NCI-H2171 (cell line): Measurements from ENCODE around the gene PTPRA.

ENCODE experiments used
- DNase-seq: peaks from one replicate; lab custom pipeline; 2025; lab: John Stamatoyannopoulos, UW

PTPRA gene

DNA sequence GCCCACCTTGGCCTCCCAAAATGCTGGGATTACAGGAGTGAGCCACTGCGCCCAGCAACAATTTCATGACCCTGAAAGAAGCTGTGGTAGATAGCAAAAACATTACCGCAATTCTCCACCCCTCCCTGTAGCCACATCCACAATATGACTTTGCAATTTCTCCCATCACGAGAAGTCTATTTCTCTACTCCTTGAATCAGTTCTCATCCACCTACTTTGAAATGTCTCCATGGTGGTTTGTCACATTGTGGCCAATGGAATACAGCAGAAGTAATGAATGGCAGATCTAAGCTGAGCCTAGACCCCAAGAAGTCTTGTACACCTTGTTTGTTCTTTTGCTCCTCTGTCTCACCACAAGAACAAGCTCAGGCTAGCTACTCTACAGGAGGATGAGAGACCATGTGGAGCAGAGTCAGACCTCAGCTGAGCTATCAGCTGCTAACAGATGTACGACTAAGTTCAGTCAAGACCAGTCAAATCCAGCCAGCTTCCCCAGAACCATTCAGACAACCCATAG, 204.4 kb downstream of the PTPRA start:
- no peak for DNase-seq

DNA sequence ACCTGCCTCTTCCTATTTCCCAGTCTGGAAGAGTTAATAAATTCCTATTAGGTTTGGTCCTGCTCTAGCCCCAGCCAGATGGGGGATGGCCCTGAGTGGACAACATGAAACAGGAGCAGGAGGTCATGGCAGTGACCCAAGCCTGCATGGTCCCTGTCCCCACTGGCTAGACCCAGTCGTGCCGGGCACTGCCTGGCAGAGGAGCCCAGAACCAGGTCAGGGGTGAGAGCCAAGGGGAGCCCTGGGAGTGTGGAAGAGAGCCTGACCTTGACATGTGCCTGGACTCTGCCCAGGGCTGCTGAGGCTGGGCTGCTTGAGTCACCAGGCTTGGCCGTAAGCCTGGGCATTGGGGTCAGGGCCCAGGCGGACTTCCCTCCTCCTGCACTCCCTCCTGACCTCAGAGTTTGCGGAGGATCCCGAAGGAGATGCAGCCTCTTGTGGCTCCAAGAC, 207.7 kb downstream of the PTPRA start:
- no peak for DNase-seq

DNA sequence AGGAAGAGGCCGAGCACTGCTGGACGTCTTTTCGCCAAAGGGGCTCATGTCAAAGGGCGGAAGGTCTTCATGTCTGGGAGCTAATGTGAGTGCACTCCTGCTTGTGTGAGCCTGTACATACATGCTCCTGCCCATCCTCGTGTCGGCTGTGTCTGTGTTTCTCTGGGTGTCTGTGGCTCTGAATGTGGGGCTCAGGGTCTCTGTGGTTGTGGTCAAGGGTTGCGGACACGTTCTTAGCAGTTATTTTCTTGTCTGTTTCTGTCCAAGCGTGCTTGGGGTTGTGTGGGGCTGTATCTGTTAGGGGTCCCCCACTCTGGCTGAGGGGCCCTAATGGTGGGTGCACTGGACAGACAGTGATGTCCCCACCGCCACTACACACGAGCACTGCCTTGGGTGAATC, 208.4 kb downstream of the PTPRA start:
- DNase-seq, result no peak

- DNase-seq, result no peak
These were observed 209.1 kb downstream of the PTPRA start for GRCh38 chr20:3082306-3082951.

- no peak for DNase-seq
These were observed 210.0 kb downstream of the PTPRA start for GRCh38 chr20:3082955-3083952.

DNA sequence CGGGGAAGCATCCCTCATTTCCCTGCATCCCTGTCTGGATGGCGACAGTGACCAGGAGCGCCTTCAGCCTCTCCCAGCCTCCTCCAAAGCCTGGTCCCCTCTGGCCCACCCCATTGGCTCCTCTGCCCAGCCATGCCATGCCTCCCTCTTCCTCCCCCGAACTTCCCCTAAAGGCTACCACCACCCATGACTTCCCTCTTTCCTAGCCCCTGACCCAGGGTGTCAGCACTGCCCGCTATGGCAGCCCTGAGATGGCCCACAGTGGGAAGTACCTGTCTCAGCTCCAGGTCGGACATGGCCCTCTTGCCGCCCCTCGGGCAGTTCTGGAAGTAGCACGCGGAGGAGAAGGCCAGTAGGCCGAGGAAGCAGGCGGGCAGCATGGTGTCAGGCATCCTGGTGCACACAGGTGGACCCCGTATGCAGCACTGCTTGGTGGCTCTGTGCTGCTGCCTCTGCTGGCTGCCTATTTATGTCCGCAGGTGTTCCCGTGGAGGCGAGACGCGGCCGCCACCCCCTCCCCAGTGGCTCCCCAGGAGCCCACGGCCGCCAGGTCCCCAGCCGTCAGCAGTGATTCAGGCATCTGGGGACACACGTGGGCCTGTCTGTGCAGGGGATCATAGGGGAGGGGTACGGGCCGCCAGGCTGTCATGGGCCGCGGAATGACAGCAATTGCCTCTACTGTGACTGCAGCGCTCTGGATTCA, 211.2 kb downstream of the PTPRA start, which contains the start of gene AVP:
AVP (minus strand) TSS at position 442 of the 703 bp plus-strand sequence; CDS start at position 392, 50 bp downstream.
- no peak for DNase-seq

DNA sequence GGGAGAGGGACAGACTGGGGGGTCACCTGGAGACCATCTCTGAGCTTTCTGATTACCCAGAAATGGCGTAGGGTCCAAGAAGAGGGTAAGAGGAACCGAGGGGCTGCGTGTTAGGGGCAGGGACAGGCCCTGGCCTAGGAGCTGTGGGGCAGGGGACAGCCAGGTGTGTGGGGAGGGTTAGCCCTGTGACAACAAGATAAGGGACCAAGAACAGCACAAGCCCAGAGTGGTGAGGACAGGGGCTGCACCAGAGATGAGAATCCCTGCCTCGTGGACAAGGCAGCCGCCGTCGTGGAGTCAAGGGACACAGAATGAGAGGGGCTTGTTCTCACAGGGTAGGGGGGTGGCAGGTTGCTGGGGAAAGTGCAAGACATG, 211.7 kb downstream of the PTPRA start:
- no peak for DNase-seq

GRCh38 chr20:3085571-3086072, 212.3 kb downstream of the PTPRA start:
- no peak for DNase-seq

DNA sequence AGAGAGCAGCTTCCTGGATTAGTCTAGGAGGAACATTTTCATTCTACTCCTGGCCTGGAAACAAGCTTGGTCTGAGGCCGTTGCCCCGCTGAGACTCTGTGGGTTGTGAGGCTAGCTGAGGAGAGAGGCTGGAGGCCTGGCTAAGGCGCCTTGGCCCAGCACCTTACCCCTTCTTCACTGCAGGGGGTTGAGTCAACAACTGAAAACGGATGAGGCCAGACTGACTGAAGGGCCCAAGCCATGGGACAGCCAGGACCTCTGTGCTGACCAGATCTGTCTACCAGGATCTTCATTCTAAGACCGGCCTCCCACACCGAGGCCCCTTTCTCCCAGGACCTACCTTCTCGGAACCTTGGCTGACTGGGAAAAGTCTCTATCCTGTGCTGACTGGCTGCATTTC, 214.8 kb downstream of the PTPRA start:
- DNase-seq, result no peak
